GM21529 (cell line): ENCODE data around the gene PHLDB3.
"Not testable (repeated sequence)": the region's sequence is repeated elsewhere in the genome, so short reads cannot be mapped to it uniquely, and the experiment has no call there.

Experiments
- ATAC-seq: cut with Tn5 transposase; IDR thresholded peaks from one replicate; pipeline ENCODE4 v1.9.1; 2021; ENCODE audit not compliant: unreplicated experiment

Gene PHLDB3

GRCh38 chr19:43446746-43447489, 57.6 kb downstream of the PHLDB3 start:
- no peak for ATAC-seq

- no peak for ATAC-seq
Measured at GRCh38 chr19:43445426-43445825, 59.1 kb downstream of the PHLDB3 start.

- ATAC-seq: no peak
Measured at GRCh38 chr19:43444531-43445287, 59.8 kb downstream of the PHLDB3 start.

- ATAC-seq: not testable (repeated sequence)
Measured at GRCh38 chr19:43444091-43444490, 60.5 kb downstream of the PHLDB3 start.

- no peak for ATAC-seq
Measured at GRCh38 chr19:43441716-43442115, 62.8 kb downstream of the PHLDB3 start.

- no peak for ATAC-seq
Measured at GRCh38 chr19:43439709-43440063, 64.9 kb downstream of the PHLDB3 start.

GRCh38 chr19:43439032-43439708, 65.4 kb downstream of the PHLDB3 start:
- no peak for ATAC-seq

GRCh38 chr19:43438291-43439031, 66.1 kb downstream of the PHLDB3 start:
- no peak for ATAC-seq

GRCh38 chr19:43437712-43438111, 66.8 kb downstream of the PHLDB3 start:
- no peak for ATAC-seq

- not testable (repeated sequence) for ATAC-seq
Measured at GRCh38 chr19:43437284-43437683, 67.3 kb downstream of the PHLDB3 start.

GRCh38 chr19:43435775-43436174, 68.8 kb downstream of the PHLDB3 start:
- no peak for ATAC-seq

- ATAC-seq: no peak
Measured at GRCh38 chr19:43433689-43434088, 70.9 kb downstream of the PHLDB3 start.

- ATAC-seq: no peak
Measured at GRCh38 chr19:43433358-43433673, 71.2 kb downstream of the PHLDB3 start.

- no peak for ATAC-seq
Measured at GRCh38 chr19:43430976-43431375, 73.6 kb downstream of the PHLDB3 start.

GRCh38 chr19:43430142-43430710, 74.3 kb downstream of the PHLDB3 start:
- no peak for ATAC-seq

GRCh38 chr19:43429395-43429794, 75.2 kb downstream of the PHLDB3 start:
- no peak for ATAC-seq

GRCh38 chr19:43425567-43426392, 78.8 kb downstream of the PHLDB3 start:
- no peak for ATAC-seq
